CD8-positive, alpha-beta memory T cell (primary cell): ENCODE data around the gene LHFPL3. TPM values are rescaled to one million over a fixed set of nuclear protein-coding genes. Genes with fewer than 3 reads are reported as not detected.

Experiments used
- CTCF ChIA-PET: fragments of 350-600 bp; sonication (Branson Sonifier 250); formaldehyde crosslinking; loops from one replicate; lab custom pipeline; 2021; ENCODE audit warnings: antibody characterized with exemption; lab: Charles Lee
- POLR2A ChIA-PET: fragments of 350-600 bp; sonication (Branson Sonifier 250); formaldehyde crosslinking; loops from one replicate; lab custom pipeline; 2021; ENCODE audit warnings: antibody characterized with exemption; lab: Charles Lee
- DNase-seq, 5 donors: peaks; one replicate each; pipeline versions ENCODE4 v3.0.0 to v3.0.0-alpha.2; 2020 to 2022; ENCODE audit warnings: mixed read lengths in 1 of 5
- H3K27ac ChIP-seq: one replicate; pipeline ENCODE4 v1.7.0; 2013; ENCODE audit warnings: low read depth, mild to moderate bottlenecking, low read length, moderate library complexity
- H3K27me3 ChIP-seq: 2 replicates; pipeline ENCODE4 v1.7.0; 2013; ENCODE audit warnings: low read length, mild to moderate bottlenecking; ENCODE audit not compliant: insufficient read depth, poor library complexity, severe bottlenecking
- H3K36me3 ChIP-seq: 2 replicates; pipeline ENCODE4 v1.7.0; 2013; ENCODE audit warnings: mild to moderate bottlenecking, low read length, moderate library complexity; ENCODE audit not compliant: insufficient read depth
- H3K4me1 ChIP-seq: 2 replicates; pipeline ENCODE4 v1.7.0; 2013; ENCODE audit warnings: mild to moderate bottlenecking, low read length, moderate library complexity; ENCODE audit not compliant: insufficient read depth
- H3K4me3 ChIP-seq: 2 replicates; pipeline ENCODE4 v1.7.0; 2013; ENCODE audit warnings: mild to moderate bottlenecking, low read length
- H3K9me3 ChIP-seq: 2 replicates; pipeline ENCODE4 v1.7.0; 2013; ENCODE audit warnings: mild to moderate bottlenecking, low read length
- H3K27ac Mint-ChIP-seq, 8 donors: one replicate each; pipeline ENCODE4 v1.8.0; 2020 to 2021; ENCODE audit warnings: mixed read lengths in 8 of 8, mild to moderate bottlenecking in 6 of 8, inconsistent platforms in 3 of 8, moderate library complexity in 3 of 8
- H3K27me3 Mint-ChIP-seq, 2 donors: one replicate each; pipeline ENCODE4 v1.8.0; 2020 to 2021; ENCODE audit warnings: mixed read lengths in 2 of 2, mild to moderate bottlenecking in 1 of 2, moderate library complexity in 1 of 2
- H3K36me3 Mint-ChIP-seq, 3 donors: one replicate each; pipeline ENCODE4 v1.8.0; 2020 to 2021; ENCODE audit warnings: mixed read lengths in 3 of 3, inconsistent platforms in 1 of 3, mild to moderate bottlenecking in 1 of 3
- H3K4me1 Mint-ChIP-seq, 3 donors: one replicate each; pipeline ENCODE4 v1.8.0; 2020 to 2021; ENCODE audit warnings: mixed read lengths in 3 of 3, inconsistent platforms in 1 of 3, mild to moderate bottlenecking in 1 of 3
- H3K4me3 Mint-ChIP-seq, 7 donors: one replicate each; pipeline ENCODE4 v1.8.0; 2020 to 2021; ENCODE audit warnings: mixed read lengths in 7 of 7, mild to moderate bottlenecking in 6 of 7, moderate library complexity in 4 of 7, inconsistent platforms in 2 of 7
- H3K9me3 Mint-ChIP-seq, 5 donors: one replicate each; pipeline ENCODE4 v1.8.0; 2020 to 2022; ENCODE audit warnings: mixed read lengths in 5 of 5, mild to moderate bottlenecking in 3 of 5, moderate library complexity in 2 of 5, inconsistent platforms in 1 of 5
- polyA plus RNA-seq: library from polyadenylated mRNA; unstranded; fragments of 300-500 nt; fragmentation: Illumina TruSeq; gene quantifications from one replicate; pipeline ENCODE4 v1.2.3, GENCODE V29; 2021
- total RNA-seq, 2 experiments: library from RNA; stranded (reverse); gene quantifications; one replicate each; pipeline ENCODE4 v1.2.3, GENCODE V29; 2021

LHFPL3 gene
- total and polyA plus RNA-seq, 3 experiments from 2014 or later, result not detected

- POLR2A ChIA-PET, result no interaction called here
- H3K9me3 ChIP-seq, result no peaks in the 10 kb centered on the region
- Mint-ChIP-seq H3K4me3 (no peak overlapping the region), H3K27ac (no peak overlapping the region), H3K4me1 (no peaks in the 10 kb centered on the region), H3K27me3 (peaks cover 1 to 5% of the 10 kb centered on the region in 2 donors), H3K9me3 (peaks cover 0 to 2% (median 0%) of the 10 kb centered on the region in 5 donors), H3K36me3 (no peaks in the 10 kb centered on the region)
- H3K27me3 ChIP-seq, result no peaks in the 10 kb centered on the region
- H3K36me3 ChIP-seq, result no peaks in the 10 kb centered on the region
- CTCF ChIA-PET, result no interaction called here
- H3K27ac ChIP-seq, result no peak overlapping the region
- DNase-seq, result no peak
- H3K4me1 ChIP-seq, result no peaks in the 10 kb centered on the region
- no peak overlapping the region for H3K4me3 ChIP-seq
Measured at GRCh38 chr7:104357166-104357565, 28.8 kb downstream of the LHFPL3 start.

- H3K9me3 Mint-ChIP-seq, result peaks cover 0 to 2% (median 0%) of the 10 kb centered on the region in 5 donors
- H3K9me3 ChIP-seq, result no peaks in the 10 kb centered on the region
- H3K4me3 ChIP-seq, result no peak overlapping the region
- POLR2A ChIA-PET, result no interaction called here
- H3K27ac Mint-ChIP-seq, result no peak overlapping the region
- CTCF ChIA-PET, result no interaction called here
- no peaks in the 10 kb centered on the region for H3K4me1 Mint-ChIP-seq
- H3K4me3 Mint-ChIP-seq, result no peak overlapping the region
- no peaks in the 10 kb centered on the region for H3K36me3 Mint-ChIP-seq
- H3K4me1 ChIP-seq, result no peaks in the 10 kb centered on the region
- no peak for DNase-seq
- H3K27me3 Mint-ChIP-seq, result peaks cover 1 to 5% of the 10 kb centered on the region in 2 donors
- no peaks in the 10 kb centered on the region for H3K36me3 ChIP-seq
- H3K27ac ChIP-seq, result no peak overlapping the region
- H3K27me3 ChIP-seq, result no peaks in the 10 kb centered on the region
Measured at GRCh38 chr7:104358446-104359132, 30.2 kb downstream of the LHFPL3 start.

GRCh38 chr7:104362756-104363155 lies 34.4 kb downstream of the LHFPL3 start:
- H3K4me3 ChIP-seq, result no peak overlapping the region
- Mint-ChIP-seq H3K4me3 (no peak overlapping the region), H3K27ac (no peak overlapping the region), H3K36me3 (no peaks in the 10 kb centered on the region), H3K27me3 (peaks cover 2 to 5% of the 10 kb centered on the region in 2 donors), H3K4me1 (no peaks in the 10 kb centered on the region), H3K9me3 (peaks cover 0 to 2% (median 0%) of the 10 kb centered on the region in 5 donors)
- no peaks in the 10 kb centered on the region for H3K27me3 ChIP-seq
- DNase-seq, result no peak
- ChIA-PET POLR2A (no interaction called here), CTCF (no interaction called here)
- no peaks in the 10 kb centered on the region for H3K4me1 ChIP-seq
- no peaks in the 10 kb centered on the region for H3K9me3 ChIP-seq
- H3K36me3 ChIP-seq, result no peaks in the 10 kb centered on the region
- H3K27ac ChIP-seq, result no peak overlapping the region

- Histone ChIP-seq H3K27ac (no peak overlapping the region), H3K9me3 (no peaks in the 10 kb centered on the region), H3K36me3 (no peaks in the 10 kb centered on the region), H3K4me1 (no peaks in the 10 kb centered on the region), H3K4me3 (no peak overlapping the region), H3K27me3 (no peaks in the 10 kb centered on the region)
- Mint-ChIP-seq H3K27ac (no peak overlapping the region), H3K36me3 (no peaks in the 10 kb centered on the region), H3K4me1 (no peaks in the 10 kb centered on the region), H3K27me3 (peaks cover 2 to 5% of the 10 kb centered on the region in 2 donors), H3K9me3 (peaks cover 0 to 2% (median 0%) of the 10 kb centered on the region in 5 donors), H3K4me3 (no peak overlapping the region)
- CTCF ChIA-PET, result no interaction called here
- POLR2A ChIA-PET, result no interaction called here
- DNase-seq, result no peak
Measured at GRCh38 chr7:104363355-104363754, 35.0 kb downstream of the LHFPL3 start.

- CTCF ChIA-PET, result no interaction called here
- no peak for DNase-seq
- no peaks in the 10 kb centered on the region for H3K36me3 Mint-ChIP-seq
Measured at GRCh38 chr7:104366390-104366789, 38.0 kb downstream of the LHFPL3 start.

GRCh38 chr7:104367926-104368325 lies 39.5 kb downstream of the LHFPL3 start:
- no peaks in the 10 kb centered on the region for H3K36me3 ChIP-seq

More at GRCh38 chr7:104366390-104366789, 38.0 kb downstream of the LHFPL3 start:
- Mint-ChIP-seq H3K27ac (no peak overlapping the region), H3K27me3 (peaks cover 5% of the 10 kb centered on the region in 2 donors), H3K4me1 (no peaks in the 10 kb centered on the region), H3K9me3 (peaks cover 0 to 2% (median 0%) of the 10 kb centered on the region in 5 donors), H3K4me3 (no peak overlapping the region)
- Histone ChIP-seq H3K4me3 (no peak overlapping the region), H3K9me3 (no peaks in the 10 kb centered on the region), H3K27me3 (no peaks in the 10 kb centered on the region), H3K4me1 (no peaks in the 10 kb centered on the region), H3K27ac (no peak overlapping the region), H3K36me3 (no peaks in the 10 kb centered on the region)
- POLR2A ChIA-PET, result no interaction called here

GRCh38 chr7:104371216-104371979 lies 43.0 kb downstream of the LHFPL3 start:
- no peak overlapping the region for H3K4me3 Mint-ChIP-seq
- H3K27ac ChIP-seq, result no peak overlapping the region
- no peak overlapping the region for H3K27ac Mint-ChIP-seq
- H3K9me3 Mint-ChIP-seq, result peaks cover 0 to 2% (median 0%) of the 10 kb centered on the region in 5 donors
- no peak overlapping the region for H3K4me3 ChIP-seq
- no peaks in the 10 kb centered on the region for H3K36me3 Mint-ChIP-seq
- H3K4me1 ChIP-seq, result no peaks in the 10 kb centered on the region
- no peaks in the 10 kb centered on the region for H3K36me3 ChIP-seq
- H3K4me1 Mint-ChIP-seq, result no peaks in the 10 kb centered on the region
- no peaks in the 10 kb centered on the region for H3K9me3 ChIP-seq
- ChIA-PET CTCF (no interaction called here), POLR2A (no interaction called here)
- peaks cover 4 to 6% of the 10 kb centered on the region in 2 donors for H3K27me3 Mint-ChIP-seq
- no peak for DNase-seq
- no peaks in the 10 kb centered on the region for H3K27me3 ChIP-seq

More at GRCh38 chr7:104367926-104368325, 39.5 kb downstream of the LHFPL3 start:
- Mint-ChIP-seq H3K4me1 (no peaks in the 10 kb centered on the region), H3K4me3 (no peak overlapping the region), H3K9me3 (no peaks in the 10 kb centered on the region), H3K27ac (no peak overlapping the region), H3K27me3 (peaks cover 0 to 5% of the 10 kb centered on the region in 2 donors), H3K36me3 (no peaks in the 10 kb centered on the region)
- DNase-seq, result no peak
- Histone ChIP-seq H3K9me3 (no peaks in the 10 kb centered on the region), H3K4me1 (no peaks in the 10 kb centered on the region), H3K4me3 (no peak overlapping the region), H3K27ac (no peak overlapping the region), H3K27me3 (no peaks in the 10 kb centered on the region)
- ChIA-PET CTCF (no interaction called here), POLR2A (no interaction called here)

GRCh38 chr7:104371980-104372357 lies 43.6 kb downstream of the LHFPL3 start:
- no peak for DNase-seq
- H3K4me3 Mint-ChIP-seq, result no peak overlapping the region
- no peaks in the 10 kb centered on the region for H3K36me3 ChIP-seq
- H3K27me3 ChIP-seq, result no peaks in the 10 kb centered on the region
- POLR2A ChIA-PET, result no interaction called here
- H3K36me3 Mint-ChIP-seq, result no peaks in the 10 kb centered on the region
- H3K9me3 Mint-ChIP-seq, result peaks cover 0 to 2% (median 0%) of the 10 kb centered on the region in 5 donors
- H3K4me3 ChIP-seq, result no peak overlapping the region
- H3K4me1 Mint-ChIP-seq, result no peaks in the 10 kb centered on the region
- no peak overlapping the region for H3K27ac Mint-ChIP-seq
- CTCF ChIA-PET, result no interaction called here
- H3K27me3 Mint-ChIP-seq, result peaks cover 4 to 6% of the 10 kb centered on the region in 2 donors
- no peaks in the 10 kb centered on the region for H3K9me3 ChIP-seq
- H3K27ac ChIP-seq, result no peak overlapping the region
- H3K4me1 ChIP-seq, result no peaks in the 10 kb centered on the region
